SH-SY5Y (cell line): ENCODE data around the gene TRPM3.

Experiments used
- GATA2 ChIP-seq: IDR thresholded peaks from 2 replicates; pipeline ENCODE4 v1.6.1; 2011; ENCODE audit warnings: mild to moderate bottlenecking, low read depth, low read length
- GATA3 ChIP-seq: IDR thresholded peaks from 2 replicates; pipeline ENCODE4 v1.6.1; 2011; ENCODE audit warnings: low read depth, mild to moderate bottlenecking, low read length, moderate library complexity

DNA sequence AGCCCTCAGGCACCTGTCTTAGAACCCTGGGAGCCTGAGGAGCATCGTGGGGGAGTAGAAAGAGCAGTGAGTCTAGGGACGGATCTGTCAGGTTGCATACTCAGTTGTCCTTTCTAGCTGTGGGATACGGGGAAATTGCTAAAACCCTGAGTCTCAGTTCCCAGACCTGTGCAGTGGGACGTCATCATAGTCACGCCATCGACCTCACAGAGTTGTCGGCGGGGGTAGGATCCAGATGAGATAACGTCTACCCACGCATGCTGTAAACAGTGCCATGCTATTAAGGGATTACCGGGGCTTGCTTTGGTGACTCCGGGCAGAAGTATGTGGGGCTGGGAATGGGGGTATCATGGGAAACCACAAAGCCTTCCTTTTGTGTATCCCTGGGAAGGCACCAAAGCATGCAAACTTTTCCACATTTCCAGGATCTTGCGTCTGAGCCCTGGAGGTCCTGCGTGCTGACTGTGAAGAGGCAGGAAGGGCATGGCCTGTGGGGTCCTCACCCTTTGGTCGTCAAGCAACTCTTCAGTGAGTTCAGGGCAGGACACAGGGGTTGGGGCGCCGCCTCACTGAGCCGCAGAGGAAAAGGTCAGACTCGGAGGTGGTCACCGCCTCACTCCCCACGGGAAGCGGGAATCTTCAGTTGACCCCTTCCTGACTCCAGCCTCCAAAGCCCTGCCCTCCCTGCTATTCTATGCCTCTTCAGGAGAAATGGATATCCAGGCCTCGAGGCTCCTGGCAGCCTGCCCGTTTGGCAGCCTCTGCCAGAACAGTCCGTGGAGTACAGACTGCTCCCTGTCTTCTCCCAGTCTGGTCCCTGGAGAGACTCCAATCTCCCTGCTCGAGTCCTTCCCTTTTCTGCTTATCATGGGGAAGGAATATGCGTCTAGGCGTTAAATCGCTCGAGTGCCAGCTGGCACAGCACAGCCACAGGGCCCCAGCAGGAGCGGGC is 520.1 kb downstream of the TRPM3 start:
- TF ChIP-seq GATA2 (no peak), GATA3 (no peak)
